GM19238 (cell line): Measurements from ENCODE around the gene TMPRSS11D.

Source experiments
- DNase-seq: peaks from one replicate; pipeline ENCODE4 v3.0.0; 2011; ENCODE audit warnings: low spot score; ENCODE audit not compliant: insufficient read length

TMPRSS11D gene

GRCh38 chr4:67883902-67884301 lies at the start of gene TMPRSS11D:
TMPRSS11D (minus strand) TSS chr4:67884002; CDS start chr4:67883933, 69 bp downstream.
- no peak for DNase-seq

DNA sequence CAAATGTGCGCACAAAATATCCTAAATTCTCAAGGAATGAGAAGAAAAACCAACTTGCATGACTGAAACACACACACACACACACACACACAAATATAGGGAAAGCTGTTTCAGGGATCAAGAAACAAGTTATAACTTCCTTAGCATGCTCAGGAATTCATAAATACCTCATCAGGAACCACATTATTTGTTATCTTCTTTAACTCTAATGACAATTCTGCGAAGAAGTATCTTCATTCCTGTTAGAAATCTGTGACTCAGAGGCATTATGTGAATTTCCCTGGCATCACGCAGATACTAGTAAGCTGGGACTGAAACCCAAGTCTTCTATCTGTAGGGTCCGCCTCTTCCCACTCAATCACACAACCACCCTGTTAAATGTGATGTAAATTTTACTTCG lies 49.2 kb upstream of the TMPRSS11D start:
- DNase-seq = no peak

GRCh38 chr4:67931256-67931655 lies 47.5 kb upstream of the TMPRSS11D start:
- DNase-seq = no peak

GRCh38 chr4:67929426-67929825 lies 45.6 kb upstream of the TMPRSS11D start:
- no peak for DNase-seq

- no peak for DNase-seq
Measured at GRCh38 chr4:67928546-67928945, 44.7 kb upstream of the TMPRSS11D start.

- DNase-seq = no peak
Measured at GRCh38 chr4:67927251-67927650, 43.4 kb upstream of the TMPRSS11D start.

- DNase-seq = no peak
Measured at GRCh38 chr4:67926485-67926884, 42.7 kb upstream of the TMPRSS11D start.

- DNase-seq = no peak
Measured at GRCh38 chr4:67922697-67923096, 38.9 kb upstream of the TMPRSS11D start.

GRCh38 chr4:67918428-67918827 lies 34.6 kb upstream of the TMPRSS11D start:
- DNase-seq = no peak

DNA sequence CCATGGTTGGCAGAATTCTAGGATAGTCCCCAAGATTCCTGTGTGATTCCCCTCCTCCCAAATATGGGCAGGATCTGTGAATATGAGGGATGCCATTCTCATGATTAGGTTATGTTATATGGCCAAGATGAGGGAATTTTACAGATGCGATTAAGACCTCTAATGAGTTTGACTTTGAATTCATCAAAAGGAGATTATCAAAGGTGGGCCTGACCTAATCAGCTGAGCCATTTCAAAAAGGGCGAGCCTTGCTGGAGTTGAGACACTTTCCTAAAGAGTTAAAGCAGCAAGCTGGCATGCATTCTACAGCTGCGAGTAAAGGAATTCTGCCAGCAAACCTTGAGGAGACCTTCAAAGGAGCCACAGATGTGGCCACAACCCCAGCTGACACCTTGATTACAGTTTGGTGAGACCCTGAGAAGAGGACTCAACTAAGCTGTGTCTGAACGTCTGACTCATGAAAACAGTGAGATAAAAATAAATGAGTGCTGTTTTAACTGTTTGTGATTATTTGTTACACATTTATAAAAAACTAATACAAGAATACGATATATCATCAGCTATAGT lies 31.7 kb upstream of the TMPRSS11D start:
- DNase-seq = no peak

DNA sequence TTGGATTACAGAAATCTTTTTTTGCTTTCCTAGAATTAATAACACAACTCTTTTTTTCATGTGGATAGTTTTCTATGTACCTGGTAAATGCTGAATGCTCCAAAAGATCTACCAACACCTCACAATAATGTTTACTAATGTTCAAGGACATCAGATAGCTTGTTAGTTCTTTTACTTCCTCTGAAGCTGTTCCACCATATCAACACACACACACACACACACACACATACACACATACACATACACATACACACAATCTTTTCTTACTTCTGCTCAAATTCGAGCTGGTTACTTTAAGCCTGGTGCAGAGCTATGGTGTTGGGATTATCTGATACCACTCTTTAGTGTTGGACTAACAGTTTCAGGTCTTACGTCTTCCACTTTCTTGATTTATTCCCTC lies 28.3 kb upstream of the TMPRSS11D start:
- DNase-seq = no peak

GRCh38 chr4:67911638-67912037 lies 27.8 kb upstream of the TMPRSS11D start:
- DNase-seq = no peak

- no peak for DNase-seq
Measured at GRCh38 chr4:67911141-67911540, 27.3 kb upstream of the TMPRSS11D start.

DNA sequence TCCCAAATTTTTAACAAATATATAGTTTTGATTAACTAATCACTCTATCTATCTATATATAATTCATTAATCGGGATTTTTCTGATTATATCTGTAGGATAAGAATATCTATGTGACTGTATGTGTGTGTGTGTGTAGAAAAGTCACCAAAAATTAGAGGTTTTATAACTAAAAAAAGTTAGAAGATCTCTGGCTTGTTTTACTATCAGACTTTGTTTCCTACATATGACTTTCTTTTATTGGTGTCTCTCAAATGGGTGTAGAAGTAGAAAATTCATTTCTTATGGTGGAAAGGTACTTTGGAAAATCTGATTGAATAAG lies 26.7 kb upstream of the TMPRSS11D start:
- no peak for DNase-seq

DNA sequence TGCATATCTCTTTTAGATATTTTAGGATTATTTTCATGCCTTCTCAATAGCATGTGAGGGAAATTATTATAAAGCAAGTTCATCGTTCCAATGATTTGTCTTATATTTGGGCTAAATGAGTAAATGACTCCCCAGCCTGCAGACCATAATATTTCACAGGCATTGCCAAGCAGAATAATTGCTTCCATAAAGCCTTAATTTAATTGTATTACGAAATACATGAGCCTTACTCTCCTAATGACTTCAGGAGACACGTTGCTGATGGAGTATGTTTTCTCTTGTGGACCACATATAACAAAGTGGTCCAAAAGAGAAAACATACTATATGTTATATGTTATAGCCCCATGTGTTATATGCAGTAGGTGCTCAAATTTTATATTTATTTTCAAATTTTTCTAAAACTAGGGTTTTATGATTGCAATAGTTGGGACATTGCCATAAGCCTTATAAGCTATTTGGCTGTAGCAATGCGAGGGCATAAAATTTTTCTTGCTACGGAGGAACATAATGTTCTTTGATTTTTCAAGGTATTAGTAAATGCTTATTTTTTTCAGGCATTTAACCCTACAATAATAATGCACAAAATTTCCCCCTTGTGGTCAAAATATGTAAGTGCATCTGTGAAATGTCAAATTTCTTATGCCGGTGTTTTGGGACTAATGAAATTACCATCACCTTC lies 26.2 kb upstream of the TMPRSS11D start:
- no peak for DNase-seq

DNA sequence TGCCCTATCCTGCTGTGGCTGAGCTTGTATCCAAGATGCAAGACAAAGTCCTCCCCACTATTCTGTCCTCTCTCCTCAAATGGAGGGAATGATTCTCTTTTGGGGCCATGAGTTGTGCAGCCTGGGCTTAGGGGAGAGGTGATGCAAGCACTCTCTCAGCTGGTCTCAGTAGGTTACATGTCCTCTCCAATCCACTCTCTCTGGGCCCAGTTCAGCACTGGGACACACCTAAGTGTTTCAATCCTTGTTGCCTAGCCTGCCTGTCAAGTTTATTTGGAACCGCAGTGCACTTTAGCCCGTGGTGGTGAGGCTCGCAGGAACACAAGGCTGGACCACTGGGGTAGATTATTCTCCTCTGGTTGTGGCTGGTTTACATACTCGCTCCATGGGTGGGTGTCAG lies 23.8 kb upstream of the TMPRSS11D start:
- no peak for DNase-seq

DNA sequence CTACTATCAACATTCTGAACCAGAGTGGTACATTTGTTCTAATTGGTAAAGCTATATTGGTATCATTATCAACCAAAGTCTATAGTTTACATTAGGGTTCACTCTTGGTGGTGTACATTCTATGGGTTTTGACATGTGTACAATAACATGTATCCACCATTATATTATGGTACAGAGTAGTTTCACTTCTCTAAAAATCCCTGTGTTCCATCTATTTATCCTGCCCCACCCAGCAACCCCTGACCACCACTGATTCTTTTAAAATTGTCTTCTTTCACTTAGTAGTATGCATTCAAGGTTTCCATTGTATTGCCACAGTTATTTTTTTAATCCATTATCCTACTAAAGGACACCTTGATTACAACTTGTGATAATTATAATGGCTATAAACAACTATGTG lies 15.3 kb upstream of the TMPRSS11D start:
- DNase-seq = no peak

DNA sequence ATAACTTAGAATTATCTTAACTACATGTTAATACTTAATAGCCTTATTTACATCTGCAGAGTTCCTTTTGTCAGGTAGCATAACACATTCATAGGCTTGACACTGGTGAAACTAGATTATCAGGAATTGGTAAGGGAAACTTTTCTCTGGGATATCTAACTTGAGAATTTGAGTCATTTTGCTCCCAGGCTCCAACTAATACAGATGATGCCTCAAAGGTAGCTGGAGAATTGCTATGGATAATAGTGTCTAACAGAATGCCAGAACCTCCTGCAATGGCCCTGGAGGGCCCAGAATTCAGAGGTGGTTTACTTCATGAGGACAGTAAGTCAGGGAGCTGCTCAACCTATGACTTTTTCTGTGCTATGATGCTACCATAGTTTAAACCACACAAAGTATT lies 13.9 kb upstream of the TMPRSS11D start:
- DNase-seq = no peak

- DNase-seq = no peak
Measured at GRCh38 chr4:67896421-67897065, 12.7 kb upstream of the TMPRSS11D start.

DNA sequence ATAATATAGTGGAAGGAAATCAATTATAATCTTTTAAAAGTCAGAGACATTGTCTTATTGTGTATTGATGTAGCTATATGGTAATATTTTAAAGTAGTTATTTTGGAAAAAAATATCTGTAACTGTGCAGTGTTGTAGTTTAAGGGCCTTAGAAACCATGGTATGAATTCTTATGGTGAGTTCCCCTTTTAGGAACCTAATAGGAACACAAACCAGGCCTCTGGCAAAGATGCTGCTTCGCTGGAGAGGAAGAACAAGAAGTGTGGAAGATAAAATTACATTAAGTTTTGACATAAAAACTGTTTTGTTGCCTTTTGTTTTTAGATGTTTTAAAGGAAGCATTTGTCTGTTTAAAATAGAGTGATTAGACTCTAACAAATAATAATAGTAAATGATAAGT lies 10.9 kb upstream of the TMPRSS11D start:
- DNase-seq = no peak

GRCh38 chr4:67892905-67893304 lies 9.1 kb upstream of the TMPRSS11D start:
- DNase-seq = no peak

DNA sequence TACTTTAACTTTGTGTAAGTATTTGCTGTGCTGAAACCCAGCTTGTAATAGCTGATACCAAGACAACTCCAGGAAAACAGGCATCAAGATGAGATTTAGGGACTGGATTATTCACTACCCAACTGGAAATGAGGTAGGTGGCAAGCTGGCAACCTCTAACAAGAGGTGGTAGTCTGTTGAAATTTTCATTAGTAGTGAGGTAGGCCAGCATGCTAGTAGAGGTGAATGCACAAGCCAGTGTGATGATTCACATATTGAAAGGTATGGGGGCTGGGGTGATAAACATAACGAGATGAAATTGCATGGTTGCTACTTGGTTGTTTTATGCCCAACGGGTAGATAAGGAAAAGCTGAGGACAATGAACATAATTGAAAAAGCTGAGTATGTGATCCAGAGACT lies 8.5 kb upstream of the TMPRSS11D start:
- DNase-seq = no peak

DNA sequence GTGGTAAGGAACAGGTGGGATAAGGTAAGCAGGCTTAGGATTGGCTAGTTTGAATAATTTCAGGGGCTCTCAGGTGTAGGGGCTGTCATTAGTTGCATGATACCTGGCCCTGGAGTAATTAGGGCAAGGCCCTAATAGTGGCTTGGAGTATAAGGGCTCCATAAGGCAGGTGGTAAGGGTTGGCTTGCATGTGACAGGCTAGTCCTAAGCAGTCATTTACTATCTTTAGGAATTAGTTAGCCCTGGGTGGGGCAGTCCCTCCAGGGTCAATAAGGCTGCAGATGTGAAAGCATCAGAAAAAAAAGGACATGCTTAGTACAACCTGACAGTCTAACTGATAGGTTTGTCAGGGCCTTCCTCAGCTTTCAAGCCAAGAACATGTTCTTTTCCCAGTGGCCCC lies 7.8 kb upstream of the TMPRSS11D start:
- no peak for DNase-seq
